C4-2B (cell line): ENCODE data around the gene DPYSL4.

Source experiments
- CTCF ChIP-seq: fragments of 450-650 bp; conservative IDR thresholded peaks from 2 replicates; pipeline ENCODE4 v1.5.1; 2017; ENCODE audit warnings: mild to moderate bottlenecking
- ZFX ChIP-seq: fragments of 450-650 bp; IDR thresholded peaks from 2 replicates; pipeline ENCODE4 v1.6.1; 2017

GRCh38 chr10:132154440-132154839, 32.3 kb upstream of the DPYSL4 start:
- no peak for TF ChIP-seq CTCF
- no peak for TF ChIP-seq ZFX
